IMR-90 (cell line): Measurements from ENCODE around the gene ELL2. TPM values are rescaled to one million over a fixed set of nuclear protein-coding genes. Genes with fewer than 3 reads are reported as not detected.

ENCODE experiments used
- ATAC-seq: fragments of 200-7000 bp; cut with Tn5 transposase; 2 replicates; pipeline ENCODE4 v1.9.1; 2020; ENCODE audit warnings: low read depth, mild to moderate bottlenecking, moderate library complexity
- BruUV-seq: library from RNA; stranded (reverse); fragments of 400-500 nt; replicated peaks from 2 replicates; lab custom pipeline; 2021; lab: Mats Ljungman, UMichigan
- CTCF ChIA-PET: fragments of 300-600 bp; formaldehyde crosslinking; extraction: SDS; loops from one replicate; lab custom pipeline; 2021; ENCODE audit warnings: antibody characterized with exemption; lab: Yijun Ruan, JAX
- POLR2A ChIA-PET: fragments of 300-600 bp; sonication (Branson Sonifier 250); formaldehyde crosslinking; loops from one replicate; lab custom pipeline; 2022; ENCODE audit warnings: antibody characterized with exemption; ENCODE audit not compliant: unreplicated experiment; lab: Charles Lee
- DNase-seq: peaks from one replicate; pipeline ENCODE4 v3.0.0; 2013
- H2AFZ ChIP-seq: replicated peaks from 2 replicates; pipeline ENCODE3; 2013; ENCODE audit warnings: low read length, mild to moderate bottlenecking; ENCODE audit not compliant: poor library complexity
- H2AK5ac ChIP-seq: 2 replicates; pipeline ENCODE4 v1.6.1; 2013; ENCODE audit warnings: low read depth, low read length, inconsistent platforms
- H2AK9ac ChIP-seq: replicated peaks from 2 replicates; pipeline ENCODE3; 2013; ENCODE audit warnings: mild to moderate bottlenecking, low read depth, low read length, moderate library complexity; ENCODE audit not compliant: poor library complexity
- H2BK120ac ChIP-seq: 2 replicates; pipeline ENCODE4 v1.6.1; 2013; ENCODE audit warnings: low read depth, low read length, inconsistent platforms
- H2BK15ac ChIP-seq: 3 replicates; pipeline ENCODE4 v1.6.1; 2013; ENCODE audit warnings: low read depth, low read length, inconsistent platforms
- H2BK20ac ChIP-seq: 2 replicates; pipeline ENCODE4 v1.6.1; 2013; ENCODE audit warnings: low read depth, mild to moderate bottlenecking, inconsistent platforms, low read length, moderate library complexity
- H2BK5ac ChIP-seq: 2 replicates; pipeline ENCODE4 v1.6.1; 2013; ENCODE audit warnings: mild to moderate bottlenecking, low read depth, low read length, inconsistent platforms; ENCODE audit not compliant: poor library complexity, severe bottlenecking
- H3K14ac ChIP-seq: replicated peaks from 2 replicates; pipeline ENCODE4 v1.6.1; 2013; ENCODE audit warnings: low read depth, low read length, inconsistent platforms
- H3K18ac ChIP-seq: 2 replicates; pipeline ENCODE4 v1.6.1; 2013; ENCODE audit warnings: low read depth, low read length, control low read depth
- H3K23ac ChIP-seq: 2 replicates; pipeline ENCODE4 v1.6.1; 2013; ENCODE audit warnings: low read depth, low read length, inconsistent platforms
- H3K27ac ChIP-seq: 2 replicates; pipeline ENCODE4 v1.5.1; 2013; ENCODE audit warnings: mild to moderate bottlenecking, control low read depth, low read length; ENCODE audit not compliant: insufficient read depth
- H3K27me3 ChIP-seq: 2 replicates; pipeline ENCODE4 v1.6.1; 2013; ENCODE audit warnings: low read length; ENCODE audit not compliant: control insufficient read depth, insufficient read depth
- H3K36me3 ChIP-seq: 2 replicates; pipeline ENCODE4 v1.6.1; 2013; ENCODE audit warnings: low read length, mixed read lengths; ENCODE audit not compliant: control insufficient read depth, insufficient read depth
- H3K4ac ChIP-seq: 2 replicates; pipeline ENCODE4 v1.6.1; 2013; ENCODE audit warnings: low read depth, low read length, inconsistent platforms
- H3K4me1 ChIP-seq: 2 replicates; pipeline ENCODE4 v1.6.1; 2013; ENCODE audit warnings: low read length, mixed read lengths; ENCODE audit not compliant: control insufficient read depth, insufficient read depth
- H3K4me2 ChIP-seq: 2 replicates; pipeline ENCODE4 v1.6.1; 2013; ENCODE audit warnings: low read depth, mild to moderate bottlenecking, control low read depth, low read length, moderate library complexity
- H3K4me3 ChIP-seq: 2 replicates; pipeline ENCODE4 v1.5.1; 2013; ENCODE audit warnings: low read depth, mild to moderate bottlenecking, control low read depth, low read length, moderate library complexity; ENCODE audit not compliant: insufficient read depth
- H3K56ac ChIP-seq: 2 replicates; pipeline ENCODE4 v1.6.1; 2013; ENCODE audit warnings: low read length, inconsistent platforms; ENCODE audit not compliant: insufficient read depth; ENCODE audit errors: extremely low read depth
- H3K79me1 ChIP-seq, 2 experiments: 2 replicates each; pipeline ENCODE4 v1.6.1; 2013; ENCODE audit warnings: low read length in 2 of 2, inconsistent platforms in 1 of 2, low read depth in 1 of 2
- H3K9ac ChIP-seq: 2 replicates; pipeline ENCODE4 v1.6.1; 2013; ENCODE audit warnings: low read depth, low read length, control low read depth
- H3K9me1 ChIP-seq: 2 replicates; pipeline ENCODE4 v1.6.1; 2013; ENCODE audit warnings: low read length, inconsistent platforms; ENCODE audit not compliant: insufficient read depth
- H3K9me3 ChIP-seq: 2 replicates; pipeline ENCODE4 v1.6.1; 2013; ENCODE audit warnings: low read length; ENCODE audit not compliant: control insufficient read depth, insufficient read depth
- H4K20me1 ChIP-seq: 2 replicates; pipeline ENCODE4 v1.6.1; 2013; ENCODE audit warnings: low read length, inconsistent platforms; ENCODE audit not compliant: insufficient read depth
- H4K5ac ChIP-seq: 2 replicates; pipeline ENCODE4 v1.6.1; 2013; ENCODE audit warnings: mild to moderate bottlenecking, low read depth, low read length, control low read depth
- H4K8ac ChIP-seq, 2 experiments: 2 replicates each; pipeline ENCODE4 v1.6.1; 2013; ENCODE audit warnings: low read depth in 2 of 2, low read length in 2 of 2, control low read depth in 1 of 2, inconsistent platforms in 1 of 2
- H4K91ac ChIP-seq: 2 replicates; pipeline ENCODE4 v1.6.1; 2013; ENCODE audit warnings: low read depth, low read length, inconsistent platforms; ENCODE audit not compliant: insufficient read depth
- ELK1 ChIP-seq: fragments of 150-350 bp; IDR thresholded peaks from 2 replicates; pipeline ENCODE4 v1.6.1; 2016; ENCODE audit warnings: low read depth, mild to moderate bottlenecking, low read length, moderate library complexity, borderline replicate concordance
- MAFK ChIP-seq: IDR thresholded peaks from 2 replicates; pipeline ENCODE4 v1.6.1; 2012; ENCODE audit warnings: low read depth, low read length, improper control_type of control experiment
- MXI1 ChIP-seq: IDR thresholded peaks from 2 replicates; pipeline ENCODE4 v1.6.1; 2012; ENCODE audit warnings: low read depth, mild to moderate bottlenecking, low read length, moderate library complexity, borderline replicate concordance
- WGBS, 2 experiments: methylation state at CpG; one replicate each; pipeline versions ENCODE4 v1.1.5 to v1.1.7; 2013; ENCODE audit warnings: missing lambda C conversion rate in 2 of 2; ENCODE audit not compliant: insufficient read length in 1 of 2; ENCODE audit errors: extremely low coverage in 2 of 2; 5-methylcytosine and 5-hydroxymethylcytosine counted together
- dilution Hi-C: fragments of 300-500 bp; cut with HindIII; formaldehyde crosslinking; loops from one replicate; pipeline ENCODE4 v1.14.3; 2018; ENCODE audit warnings: low sequenced_read_pairs; ENCODE audit not compliant: unreplicated experiment
- in situ Hi-C: fragments of 300-500 bp; cut with MboI; formaldehyde crosslinking; loops from 3 replicates; pipeline ENCODE4 v1.14.3; 2019; ENCODE audit warnings: low sequenced_read_pairs, inconsistent platforms, mixed read lengths
- intact Hi-C: fragments of 100-400 bp; cut with micrococcal nuclease; formaldehyde crosslinking; loops from 2 replicates; pipeline ENCODE4 v1.10.0; 2022
- polyA plus RNA-seq, 3 experiments: library from polyadenylated mRNA; depleted of rRNA; stranded (reverse); fragments of >200 nt; gene quantifications; 2 replicates each; pipeline ENCODE4 v1.2.3, GENCODE V29; 2012; ENCODE audit warnings: low replicate concordance in 1 of 3
- total RNA-seq: library from RNA; depleted of rRNA; stranded (reverse); fragments of >200 nt; gene quantifications from 2 replicates; pipeline ENCODE4 v1.2.3, GENCODE V29; 2012; rRNA removed

ELL2 gene
- total and polyA plus RNA-seq, 2 of the 4 experiments (the other 2 are of a cell fraction), result 61.4 to 92.5 TPM

DNA sequence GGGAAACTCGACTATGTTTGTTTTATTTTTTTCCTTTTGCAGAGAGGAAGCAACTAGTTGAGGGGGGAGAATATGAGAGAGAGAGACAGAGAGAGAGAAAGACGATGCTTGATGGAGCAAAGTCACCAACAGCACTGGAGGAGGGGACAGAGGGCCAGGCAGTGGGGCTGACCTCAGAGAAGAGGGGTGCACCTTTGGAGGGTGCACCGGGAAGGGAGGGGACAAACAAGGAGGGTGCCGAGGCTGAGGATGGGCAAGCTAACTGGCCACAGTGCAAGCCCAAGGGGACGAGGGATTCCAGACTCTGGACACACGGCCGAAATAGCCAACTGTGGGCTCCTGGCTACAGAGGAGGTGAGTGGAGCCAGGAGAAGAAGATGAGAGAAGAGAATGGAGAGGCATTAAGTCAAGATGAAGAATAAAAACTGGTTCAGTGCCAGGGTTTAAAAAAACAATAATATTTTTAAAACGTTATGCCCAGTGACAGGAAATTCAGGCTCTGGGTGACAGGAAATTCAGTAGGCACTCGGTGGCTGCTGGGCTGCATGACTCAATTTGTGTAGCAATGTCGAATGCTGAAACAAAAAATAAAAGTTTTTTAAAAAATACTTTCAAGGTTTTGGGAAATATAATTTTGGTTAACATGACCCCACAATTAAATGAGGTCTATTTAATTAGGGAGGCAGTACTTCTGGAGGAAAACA lies 125.8 kb downstream of the ELL2 start:
- peaks cover 3% of the 10 kb centered on the region for H3K4me1 ChIP-seq
- H3K4me3 ChIP-seq, result no peak overlapping the region
- H3K14ac ChIP-seq, result no peak overlapping the region
- no TSS peak for BruUV-seq
- no peaks in the 10 kb centered on the region for H3K27me3 ChIP-seq
- DNase-seq, result no peak
- H4K91ac ChIP-seq, result peak overlapping the region; percentile 19; the same call in 1 of the 2 replicates
- no peak overlapping the region; a peak in 1 of 4 replicates for H4K8ac ChIP-seq
- H2AFZ ChIP-seq, result peak overlapping the region; percentile 15
- H3K9ac ChIP-seq, result peak overlapping the region; percentile 46; the same call in 1 of the 2 replicates
- dilution Hi-C loops, result no loop called here
- peak overlapping the region; percentile 31 for H2BK120ac ChIP-seq
- ChIA-PET CTCF (no interaction called here), POLR2A (no interaction called here)
- no peak overlapping the region for H3K23ac ChIP-seq
- H4K5ac ChIP-seq, result peak overlapping the region; percentile 78; the same call in 1 of the 2 replicates
- peak overlapping the region; percentile 54; the same call in 1 of the 2 replicates for H3K4ac ChIP-seq
- 91% methylated on average over 4 of the region's 10 CpGs; no CpG with 5 or more reads in 1 of the 2 experiments for WGBS, 2 experiments
- no peak overlapping the region for H3K56ac ChIP-seq
- no peaks in the 10 kb centered on the region for H3K9me3 ChIP-seq
- no peak overlapping the region for H2BK5ac ChIP-seq
- H3K9me1 ChIP-seq, result peaks cover 3% of the 10 kb centered on the region; the same call in 1 of the 2 replicates
- in situ Hi-C loops, result no loop called here
- H2BK15ac ChIP-seq, result no peak overlapping the region; the same call in 2 of the 3 replicates
- TF ChIP-seq MAFK, result no peak
- no peak for TF ChIP-seq ELK1
- TF ChIP-seq MXI1, result no peak
- peak overlapping the region; percentile 6 for H2AK9ac ChIP-seq
- H3K36me3 ChIP-seq, result no peaks in the 10 kb centered on the region
- 0 out of 2 replicates have a peak overlapping the region, but pooled peaks have one; percentile 17 for H3K27ac ChIP-seq
- peak overlapping the region; percentile 72 for H3K4me2 ChIP-seq
- H4K20me1 ChIP-seq, result no peaks in the 10 kb centered on the region
- no peaks in the 10 kb centered on the region for H3K79me1 ChIP-seq
- intact Hi-C loops, result no loop called here
- 0 out of 2 replicates have a peak overlapping the region, but pooled peaks have one; percentile 29 for H3K18ac ChIP-seq
- H2BK20ac ChIP-seq, result no peak overlapping the region
- ATAC-seq, result no peak
- H2AK5ac ChIP-seq, result peak overlapping the region; percentile 58; the same call in 1 of the 2 replicates

Other genes with a start within 250 kb of the ELL2 start
- 356 and 447 TPM in 2 replicates for gene RHOBTB3, start 230.5 kb downstream of the ELL2 start, total RNA-seq
- gene RHOBTB3, start 230.5 kb downstream of the ELL2 start, polyA plus RNA-seq (2012; rRNA removed), result 117 and 118 TPM in 2 replicates
- 142 and 145 TPM in 2 replicates for gene GLRX, start 139.1 kb downstream of the ELL2 start, total RNA-seq
- gene GLRX, start 139.1 kb downstream of the ELL2 start, polyA plus RNA-seq (2012; rRNA removed), result 193 and 277 TPM in 2 replicates